HG03045 (cell line): ENCODE data around the gene AXDND1.
"Not testable (repeated sequence)": the region's sequence is repeated elsewhere in the genome, so short reads cannot be mapped to it uniquely, and the experiment has no call there.

Experiments
- ATAC-seq: cut with Tn5 transposase; IDR thresholded peaks from one replicate; pipeline ENCODE4 v1.9.1; 2021; ENCODE audit warnings: mild to moderate bottlenecking, moderate library complexity; ENCODE audit not compliant: unreplicated experiment

AXDND1 gene

GRCh38 chr1:179361631-179362030 is 4.1 kb upstream of the AXDND1 start:
- not testable (repeated sequence) for ATAC-seq

- ATAC-seq = peak; percentile 29
These were observed 476 bp downstream of the AXDND1 start for GRCh38 chr1:179366093-179366800.

GRCh38 chr1:179369751-179370341 is 4.1 kb downstream of the AXDND1 start:
- no peak for ATAC-seq

GRCh38 chr1:179372160-179372559 is 6.4 kb downstream of the AXDND1 start:
- no peak for ATAC-seq

- no peak for ATAC-seq
These were observed 10.5 kb downstream of the AXDND1 start for GRCh38 chr1:179376223-179376622.

- ATAC-seq = no peak
These were observed 14.5 kb downstream of the AXDND1 start for GRCh38 chr1:179380299-179380698.

GRCh38 chr1:179384027-179384426 is 18.3 kb downstream of the AXDND1 start:
- ATAC-seq = no peak

- no peak for ATAC-seq
These were observed 19.7 kb downstream of the AXDND1 start for GRCh38 chr1:179385510-179385909.

- ATAC-seq = no peak
These were observed 27.9 kb downstream of the AXDND1 start for GRCh38 chr1:179393721-179394120.

GRCh38 chr1:179399399-179399798 is 33.6 kb downstream of the AXDND1 start:
- not testable (repeated sequence) for ATAC-seq

GRCh38 chr1:179417760-179418159 is 52.0 kb downstream of the AXDND1 start:
- ATAC-seq = not testable (repeated sequence)

- not testable (repeated sequence) for ATAC-seq
These were observed 52.9 kb downstream of the AXDND1 start for GRCh38 chr1:179418706-179419105.

GRCh38 chr1:179424610-179425009 is 58.8 kb downstream of the AXDND1 start:
- no peak for ATAC-seq

- ATAC-seq = no peak
These were observed 59.4 kb downstream of the AXDND1 start for GRCh38 chr1:179425186-179425585.

GRCh38 chr1:179437171-179437570 is 71.4 kb downstream of the AXDND1 start:
- no peak for ATAC-seq

GRCh38 chr1:179439646-179440045 is 73.9 kb downstream of the AXDND1 start:
- not testable (repeated sequence) for ATAC-seq

- not testable (repeated sequence) for ATAC-seq
These were observed 74.5 kb downstream of the AXDND1 start for GRCh38 chr1:179440301-179440700.

GRCh38 chr1:179440971-179441370 is 75.2 kb downstream of the AXDND1 start:
- no peak for ATAC-seq

GRCh38 chr1:179441501-179441900 is 75.7 kb downstream of the AXDND1 start:
- no peak for ATAC-seq

- not testable (repeated sequence) for ATAC-seq
These were observed 77.1 kb downstream of the AXDND1 start for GRCh38 chr1:179442846-179443245.

- ATAC-seq = no peak
These were observed 79.8 kb downstream of the AXDND1 start for GRCh38 chr1:179445593-179445992.

GRCh38 chr1:179447489-179447888 is 81.7 kb downstream of the AXDND1 start:
- no peak for ATAC-seq
